Panc1 (cell line): ENCODE measurements around the gene MTUS2. TPM values are rescaled to one million over a fixed set of nuclear protein-coding genes. Genes with fewer than 3 reads are reported as not detected.

Experiments
- ATAC-seq: fragments of 200-7000 bp; cut with Tn5 transposase; 2 replicates; pipeline ENCODE4 v1.9.1; 2020; ENCODE audit warnings: mild to moderate bottlenecking, moderate library complexity
- BruUV-seq: library from RNA; stranded (reverse); fragments of 400-500 nt; replicated peaks from 2 replicates; lab custom pipeline; 2021; lab: Mats Ljungman, UMichigan
- CTCF ChIA-PET: fragments of 300-600 bp; sonication (Branson Sonifier 250); formaldehyde crosslinking; loops from one replicate; lab custom pipeline; 2022; ENCODE audit warnings: antibody characterized with exemption; lab: Charles Lee
- POLR2A ChIA-PET: fragments of 300-600 bp; sonication (Branson Sonifier 250); formaldehyde crosslinking; loops from one replicate; lab custom pipeline; 2022; ENCODE audit warnings: antibody characterized with exemption; lab: Charles Lee
- DNase-seq: peaks from one replicate; pipeline ENCODE4 v3.0.0-alpha.2; 2010; ENCODE audit warnings: low read depth, low spot score
- H3K27ac ChIP-seq: 2 replicates; pipeline ENCODE4 v1.5.1; 2011; ENCODE audit warnings: mild to moderate bottlenecking, low read length, inconsistent platforms
- H3K27me3 ChIP-seq: fragments of 200-500 bp; sonication (Bioruptor generic); 2 replicates; pipeline ENCODE4 v1.6.0; 2014; ENCODE audit warnings: low read length, inconsistent platforms; ENCODE audit not compliant: control insufficient read depth, insufficient read depth
- H3K36me3 ChIP-seq: fragments of 200-500 bp; sonication (Bioruptor generic); 2 replicates; pipeline ENCODE4 v1.5.1; 2014; ENCODE audit warnings: inconsistent platforms, mild to moderate bottlenecking, low read length, moderate library complexity; ENCODE audit not compliant: control insufficient read depth, insufficient read depth
- H3K4me1 ChIP-seq: 2 replicates; pipeline ENCODE4 v1.5.1; 2011; ENCODE audit warnings: inconsistent platforms, mild to moderate bottlenecking, low read length, moderate library complexity; ENCODE audit not compliant: control insufficient read depth, insufficient read depth
- H3K4me3 ChIP-seq, 2 experiments: 2 replicates each; pipeline ENCODE4 v1.5.1; 2011 to 2012; ENCODE audit warnings: low read depth in 2 of 2, low read length in 2 of 2, mild to moderate bottlenecking in 2 of 2, inconsistent platforms in 1 of 2, moderate library complexity in 1 of 2
- H3K9me3 ChIP-seq: fragments of 200-500 bp; sonication (Bioruptor generic); 2 replicates; pipeline ENCODE4 v1.5.1; 2014; ENCODE audit warnings: low read depth, mild to moderate bottlenecking, inconsistent platforms, low read length, moderate library complexity; ENCODE audit not compliant: control insufficient read depth, insufficient read depth
- CTCF ChIP-seq: fragments of 450-650 bp; IDR thresholded peaks from 2 replicates; pipeline ENCODE4 v1.5.1; 2017; ENCODE audit warnings: mild to moderate bottlenecking
- POLR2AphosphoS5 ChIP-seq: IDR thresholded peaks from 2 replicates; pipeline ENCODE4 v1.6.1; 2012; ENCODE audit warnings: mild to moderate bottlenecking, low read depth, low read length, moderate library complexity
- REST ChIP-seq, 2 experiments: IDR thresholded peaks; 2 replicates each; pipeline ENCODE4 v1.6.1; 2011 to 2012; ENCODE audit warnings: low read depth in 2 of 2, control low read depth in 1 of 2, low read length in 1 of 2, mild to moderate bottlenecking in 1 of 2, moderate library complexity in 1 of 2; ENCODE audit not compliant: insufficient read depth in 1 of 2
- SIN3A ChIP-seq: IDR thresholded peaks from 2 replicates; pipeline ENCODE4 v1.6.1; 2012; ENCODE audit warnings: low read depth, mild to moderate bottlenecking, low read length, moderate library complexity, borderline replicate concordance; ENCODE audit not compliant: insufficient read depth
- TCF7L2 ChIP-seq: IDR thresholded peaks from 2 replicates; pipeline ENCODE4 v1.6.1; 2011; ENCODE audit warnings: mild to moderate bottlenecking, low read depth, low read length, inconsistent platforms
- in situ Hi-C: cut with HindIII; loops from 2 replicates; pipeline ENCODE4 v1.10.0; 2016; ENCODE audit warnings: low sequenced_read_pairs, low pct_unique_long_range_greater_than_20kb
- intact Hi-C: fragments of 100-400 bp; cut with micrococcal nuclease; formaldehyde crosslinking; loops from one replicate; pipeline ENCODE4 v1.10.0; 2022; ENCODE audit not compliant: unreplicated experiment
- total RNA-seq: library from RNA; stranded (reverse); gene quantifications from one replicate; pipeline ENCODE4 v1.2.1, GENCODE V29; 2021; ENCODE audit not compliant: unreplicated experiment

Gene MTUS2
- total RNA-seq, 1 experiment from 2014 or later, result 0.05 TPM

GRCh38 chr13:29073755-29074154, 253.6 kb downstream of the MTUS2 start:
- in situ Hi-C loops (no loop called here), intact Hi-C loops (no loop called here)
- Histone ChIP-seq H3K9me3 (no peaks in the 10 kb centered on the region), H3K4me1 (no peaks in the 10 kb centered on the region), H3K4me3 (no peak overlapping the region), H3K27ac (no peak overlapping the region), H3K27me3 (no peaks in the 10 kb centered on the region), H3K36me3 (no peaks in the 10 kb centered on the region)
- ChIA-PET POLR2A (no interaction called here), CTCF (no interaction called here)
- ATAC-seq (no peak), DNase-seq (no peak)
- no TSS peak for BruUV-seq
- TF ChIP-seq REST (IDR thresholded peaks at IDR 0.05; ENCODE audit: insufficient read depth in 1 of 2, low read depth in 2 of 2, low read length in 1 of 2) (no peak), POLR2AphosphoS5 (no peak), TCF7L2 (no peak)

DNA sequence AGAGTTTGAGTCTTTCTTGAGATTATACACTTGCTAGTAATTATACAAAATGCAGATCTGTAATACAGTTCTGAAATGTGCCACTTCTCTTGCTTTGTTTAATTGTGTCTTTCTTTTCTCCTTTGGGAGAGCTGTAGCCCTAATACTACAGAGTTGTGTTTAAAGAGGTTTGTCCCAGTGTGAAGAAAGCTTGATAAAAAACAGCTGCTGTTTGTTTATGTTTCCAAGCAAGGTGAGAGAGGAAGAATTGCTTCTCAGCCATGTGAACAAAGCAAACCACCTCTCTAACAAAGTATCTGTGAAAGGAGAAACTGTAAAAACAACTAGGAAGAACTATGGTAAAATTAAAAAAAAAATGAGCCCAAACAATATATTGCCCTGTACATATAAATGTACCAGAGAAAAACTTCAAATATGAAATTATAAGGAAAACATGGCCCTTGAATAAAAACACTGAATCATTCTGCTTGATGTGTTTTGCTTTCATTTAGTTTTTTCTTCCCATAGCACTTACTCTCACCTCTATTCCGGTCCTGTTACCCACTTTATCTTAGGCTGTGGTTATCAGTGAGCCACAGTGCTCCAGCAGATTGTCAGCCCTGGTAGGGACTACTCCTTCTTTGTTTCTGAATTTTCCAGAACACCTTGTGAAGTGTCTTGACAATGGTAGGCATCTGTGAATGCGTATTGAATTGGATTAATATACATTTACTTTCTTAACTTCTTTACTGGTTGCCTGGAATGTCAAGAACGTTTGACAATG, 257.1 kb downstream of the MTUS2 start:
- no peaks in the 10 kb centered on the region for H3K27me3 ChIP-seq
- H3K4me3 ChIP-seq, result no peak overlapping the region
- intact Hi-C loops (no loop called here), in situ Hi-C loops (no loop called here)
- no peak for TF ChIP-seq SIN3A
- no peak for TF ChIP-seq POLR2AphosphoS5
- no peak for TF ChIP-seq CTCF
- no peak for TF ChIP-seq REST (IDR thresholded peaks at IDR 0.05; ENCODE audit: insufficient read depth in 1 of 2, low read depth in 2 of 2, low read length in 1 of 2)
- TF ChIP-seq TCF7L2, result no peak
- H3K36me3 ChIP-seq, result no peaks in the 10 kb centered on the region
- ATAC-seq (no peak), DNase-seq (no peak)
- H3K27ac ChIP-seq, result no peak overlapping the region
- ChIA-PET CTCF (interaction anchor here (0.8 kb wide), 1 partner anchor 16 kb away, joined by 3 read pairs; no protein-coding TSS in a partner anchor), POLR2A (no interaction called here)
- no peaks in the 10 kb centered on the region for H3K4me1 ChIP-seq
- H3K9me3 ChIP-seq, result no peaks in the 10 kb centered on the region
- no TSS peak for BruUV-seq
